LoVo (cell line): ENCODE data around the gene HES7.
"Not testable (repeated sequence)": the region's sequence is repeated elsewhere in the genome, so short reads cannot be mapped to it uniquely, and the experiment has no call there.

ENCODE experiments used
- DNase-seq: peaks from one replicate; pipeline ENCODE4 v3.0.0-alpha.2; 2016; ENCODE audit warnings: low spot score

The HES7 gene

GRCh38 chr17:8123695-8124349 is at the start of gene HES7:
Gene HES7, minus strand, starts transcription at chr17:8124106. Its CDS starts 22 bp downstream, at chr17:8124084.
- no peak for DNase-seq

GRCh38 chr17:8173056-8173870 is 49.4 kb upstream of the HES7 start:
- peak; percentile 91 for DNase-seq

GRCh38 chr17:8170186-8170585 is 46.3 kb upstream of the HES7 start:
- not testable (repeated sequence) for DNase-seq

GRCh38 chr17:8167526-8167925 is 43.6 kb upstream of the HES7 start:
- no peak for DNase-seq

GRCh38 chr17:8166731-8167130 is 42.8 kb upstream of the HES7 start:
- DNase-seq = no peak

GRCh38 chr17:8164815-8165131 is 40.9 kb upstream of the HES7 start:
- DNase-seq = no peak

- no peak for DNase-seq
These were observed 40.3 kb upstream of the HES7 start for GRCh38 chr17:8163978-8164814.

- DNase-seq = no peak
These were observed 39.4 kb upstream of the HES7 start for GRCh38 chr17:8162997-8163977.

GRCh38 chr17:8162233-8162996 is 38.5 kb upstream of the HES7 start, which contains the start of gene VAMP2:
Gene VAMP2, minus strand, starts transcription at chr17:8162948. Its CDS starts 69 bp downstream, at chr17:8162879.
- DNase-seq = peak; percentile 76

- DNase-seq = no peak
These were observed 37.7 kb upstream of the HES7 start for GRCh38 chr17:8161289-8162232.

GRCh38 chr17:8160741-8161221 is 36.9 kb upstream of the HES7 start:
- DNase-seq = no peak

- no peak for DNase-seq
These were observed 36.3 kb upstream of the HES7 start for GRCh38 chr17:8160224-8160577.

GRCh38 chr17:8159459-8160223 is 35.7 kb upstream of the HES7 start:
- no peak for DNase-seq

- no peak for DNase-seq
These were observed 35.1 kb upstream of the HES7 start for GRCh38 chr17:8159032-8159400.

GRCh38 chr17:8158267-8159031 is 34.5 kb upstream of the HES7 start:
- peak; percentile 77 for DNase-seq

- peak; percentile 99 for DNase-seq
These were observed 32.5 kb upstream of the HES7 start for GRCh38 chr17:8156246-8156992.

GRCh38 chr17:8155996-8156245 is 32.0 kb upstream of the HES7 start:
- no peak for DNase-seq
